22Rv1 (cell line): ENCODE measurements around the gene DNHD1.

Source experiments
- H3K27ac ChIP-seq: fragments of 450-650 bp; 2 replicates; pipeline ENCODE4 v1.5.1; 2017
- ZFX ChIP-seq: fragments of 450-650 bp; IDR thresholded peaks from 2 replicates; pipeline ENCODE4 v1.6.1; 2017; ENCODE audit warnings: antibody characterized with exemption, borderline replicate concordance
- TF ChIP-seq, protein P1 (sequence below): fragments of 450-650 bp; IDR thresholded peaks from 2 replicates; pipeline ENCODE4 v1.5.1; 2017; ENCODE audit warnings: mild to moderate bottlenecking

The DNHD1 gene

DNA sequence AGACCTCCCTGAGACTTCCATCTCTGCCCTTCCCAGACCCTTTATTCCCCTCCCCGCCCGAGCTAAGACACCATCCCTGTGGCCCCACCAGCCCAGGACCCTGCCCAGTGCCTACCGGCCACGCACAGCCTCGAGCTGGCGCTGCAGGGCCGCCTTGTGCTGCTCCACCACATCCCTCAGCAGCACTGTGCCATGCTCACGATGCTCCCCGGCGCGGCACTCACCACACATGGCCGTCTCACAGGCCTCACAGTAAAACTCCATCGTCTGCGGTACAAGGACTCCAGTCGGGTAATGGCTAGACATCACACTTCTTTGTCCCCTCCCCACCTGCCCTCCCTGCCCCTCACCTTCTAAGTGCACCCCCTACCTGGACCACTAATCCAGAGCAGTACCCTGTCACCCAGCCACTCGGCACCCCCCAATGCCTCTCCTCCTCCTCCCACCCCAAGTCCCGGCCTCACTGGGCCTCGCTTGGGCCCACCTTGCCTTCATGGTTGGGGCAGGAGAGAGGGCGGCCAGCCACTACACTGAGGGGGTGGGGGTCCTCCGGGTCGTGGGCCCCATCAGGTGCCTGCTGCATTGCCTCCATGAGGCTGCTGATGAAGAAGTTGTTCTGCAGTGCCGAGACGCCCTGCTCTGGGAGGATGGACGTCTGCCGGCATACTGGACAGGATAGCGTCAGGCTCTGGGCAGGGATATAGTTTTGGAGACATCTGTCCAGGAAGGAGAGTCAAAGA is 39.3 kb upstream of the DNHD1 start:
- TF ChIP-seq, protein P1, sequence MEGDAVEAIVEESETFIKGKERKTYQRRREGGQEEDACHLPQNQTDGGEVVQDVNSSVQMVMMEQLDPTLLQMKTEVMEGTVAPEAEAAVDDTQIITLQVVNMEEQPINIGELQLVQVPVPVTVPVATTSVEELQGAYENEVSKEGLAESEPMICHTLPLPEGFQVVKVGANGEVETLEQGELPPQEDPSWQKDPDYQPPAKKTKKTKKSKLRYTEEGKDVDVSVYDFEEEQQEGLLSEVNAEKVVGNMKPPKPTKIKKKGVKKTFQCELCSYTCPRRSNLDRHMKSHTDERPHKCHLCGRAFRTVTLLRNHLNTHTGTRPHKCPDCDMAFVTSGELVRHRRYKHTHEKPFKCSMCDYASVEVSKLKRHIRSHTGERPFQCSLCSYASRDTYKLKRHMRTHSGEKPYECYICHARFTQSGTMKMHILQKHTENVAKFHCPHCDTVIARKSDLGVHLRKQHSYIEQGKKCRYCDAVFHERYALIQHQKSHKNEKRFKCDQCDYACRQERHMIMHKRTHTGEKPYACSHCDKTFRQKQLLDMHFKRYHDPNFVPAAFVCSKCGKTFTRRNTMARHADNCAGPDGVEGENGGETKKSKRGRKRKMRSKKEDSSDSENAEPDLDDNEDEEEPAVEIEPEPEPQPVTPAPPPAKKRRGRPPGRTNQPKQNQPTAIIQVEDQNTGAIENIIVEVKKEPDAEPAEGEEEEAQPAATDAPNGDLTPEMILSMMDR: no peak
- no peak for TF ChIP-seq ZFX
- H3K27ac ChIP-seq: no peak overlapping the region

DNA sequence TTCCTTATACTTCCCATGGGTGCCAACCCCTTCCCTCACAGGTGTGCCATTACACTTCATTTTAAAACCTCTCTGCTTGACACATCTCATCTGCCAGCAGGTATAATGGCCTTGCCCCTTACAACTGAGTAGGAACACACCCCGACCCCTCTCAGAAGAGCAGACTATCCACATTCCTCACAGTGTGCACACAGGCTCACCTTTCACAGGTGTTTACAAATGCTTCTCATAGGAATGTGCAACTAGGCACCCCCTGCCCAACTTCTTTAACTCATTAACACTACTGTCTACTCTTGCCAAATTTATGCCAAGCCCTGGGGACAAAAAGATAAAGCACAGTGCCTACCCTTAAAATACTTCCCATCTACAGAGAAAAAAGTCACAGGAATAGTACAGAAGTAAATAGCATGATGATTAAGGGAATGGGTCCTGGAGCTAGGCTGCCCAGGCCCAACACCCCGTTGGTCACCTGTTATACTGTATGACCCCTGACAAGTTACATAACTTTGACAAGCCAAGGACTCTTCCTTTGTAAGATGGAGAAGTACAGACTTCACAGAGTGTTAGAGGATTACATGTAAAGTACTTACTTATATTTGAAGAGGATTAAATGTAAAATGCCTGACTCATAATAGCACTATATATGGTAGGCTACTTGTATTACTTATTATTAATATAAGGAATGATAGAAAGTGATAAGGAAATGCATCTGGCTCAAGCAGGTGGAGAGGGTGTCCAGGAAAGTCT is 38.6 kb upstream of the DNHD1 start:
- no peak overlapping the region for H3K27ac ChIP-seq
- TF ChIP-seq ZFX: no peak

DNA sequence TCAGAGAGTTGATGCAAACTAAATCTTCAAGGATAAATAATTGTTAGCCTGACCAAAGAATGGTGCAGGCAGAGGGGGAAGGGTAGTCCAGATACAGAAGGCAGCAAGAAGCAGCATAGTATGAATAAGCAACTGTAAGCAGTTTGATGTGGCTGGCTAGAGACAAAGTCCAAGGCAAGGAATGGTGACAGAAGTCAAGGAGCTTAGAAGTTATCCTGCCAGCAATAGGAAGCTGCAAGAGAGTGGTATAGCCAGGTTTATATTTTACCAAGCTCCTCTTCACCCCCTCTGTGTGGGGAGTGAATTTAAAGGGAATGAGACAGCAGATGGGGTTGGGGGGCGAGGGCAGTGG is 38.0 kb upstream of the DNHD1 start:
- H3K27ac ChIP-seq: 0 out of 2 replicates have a peak overlapping the region, but pooled peaks have one; percentile 13
- TF ChIP-seq ZFX: no peak
- TF ChIP-seq, protein P1: no peak

DNA sequence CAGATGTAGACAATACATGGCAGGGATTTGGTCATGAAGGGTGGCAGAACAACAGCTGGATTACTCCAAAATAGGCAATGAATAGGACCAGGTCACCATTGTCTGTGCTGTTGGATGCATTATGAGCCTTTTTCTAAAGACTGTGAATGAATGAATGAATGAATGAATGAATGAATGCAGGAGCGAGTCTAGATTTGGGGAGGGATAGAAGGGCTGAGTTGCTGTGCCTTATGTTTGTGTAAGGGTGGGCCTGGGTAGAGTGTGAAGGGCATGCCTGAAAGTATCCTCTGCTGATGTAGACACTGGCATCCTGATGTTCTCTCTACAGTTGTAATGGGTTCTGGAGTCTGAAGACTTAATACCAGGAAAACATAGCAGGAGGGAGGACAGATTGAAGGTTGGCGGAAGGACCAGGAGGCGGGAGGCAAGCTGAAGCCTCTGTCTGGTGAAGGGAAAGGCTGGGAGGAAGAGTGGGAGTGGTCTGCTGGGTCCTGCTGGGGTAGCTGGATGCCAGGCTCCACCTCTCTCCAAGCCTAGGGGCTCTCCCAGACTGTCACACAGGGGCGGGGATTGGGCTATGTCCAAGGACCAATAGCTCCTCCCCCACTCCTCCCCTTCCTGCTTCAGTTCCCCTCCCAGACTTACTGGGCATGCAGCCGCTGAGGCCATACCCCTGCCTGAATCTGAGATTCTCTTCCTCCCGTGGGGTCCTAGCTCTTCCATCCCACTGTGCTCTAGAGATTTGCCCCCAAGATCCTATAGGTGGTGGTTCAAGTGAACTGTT is 28.2 kb upstream of the DNHD1 start:
- H3K27ac ChIP-seq: peak overlapping the region; percentile 100
- TF ChIP-seq, protein P1: no peak
- TF ChIP-seq ZFX: no peak

DNA sequence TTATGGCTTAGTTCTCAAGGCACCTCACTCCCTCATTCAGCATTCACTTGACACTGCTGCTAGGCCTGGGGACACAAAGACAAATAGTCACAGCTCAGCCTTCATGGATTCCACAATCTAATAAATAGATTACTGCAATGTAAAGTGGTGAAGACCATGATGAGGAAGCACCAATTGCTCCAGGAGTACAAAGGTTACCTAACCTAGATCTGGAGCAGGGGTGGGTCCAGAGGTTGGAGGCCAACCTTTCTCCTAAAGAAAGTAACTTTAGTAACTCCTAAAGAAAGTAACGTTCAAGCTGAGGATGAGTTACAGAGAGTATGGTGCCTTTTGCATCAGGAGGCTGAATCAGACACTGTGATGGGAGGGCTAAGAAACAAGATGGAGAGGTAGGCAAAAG is 27.5 kb upstream of the DNHD1 start:
- peak overlapping the region; percentile 100 for H3K27ac ChIP-seq
- TF ChIP-seq, protein P1: no peak
- TF ChIP-seq ZFX: no peak

DNA sequence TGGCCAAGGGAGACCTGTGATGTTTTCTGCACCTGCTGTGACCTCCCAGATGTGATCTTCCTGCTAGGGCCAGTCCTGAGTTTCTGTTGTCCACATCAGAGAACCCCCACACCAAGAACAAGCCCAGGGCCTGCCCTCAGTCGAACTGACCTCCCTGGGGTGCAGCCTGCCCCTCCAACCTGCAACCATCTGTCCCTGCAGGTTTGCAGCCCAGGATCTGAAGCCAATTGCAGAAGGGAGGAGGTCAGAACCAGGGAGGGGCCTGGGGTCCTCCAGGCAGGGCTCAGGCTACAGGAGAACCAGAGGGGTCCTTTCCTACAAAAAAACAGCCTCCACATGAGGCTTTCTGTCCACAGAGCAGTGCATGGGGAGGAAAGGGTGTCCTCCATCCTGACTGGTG is 24.1 kb upstream of the DNHD1 start:
- TF ChIP-seq, protein P1: no peak
- no peak for TF ChIP-seq ZFX
- peak overlapping the region; percentile 100 for H3K27ac ChIP-seq

DNA sequence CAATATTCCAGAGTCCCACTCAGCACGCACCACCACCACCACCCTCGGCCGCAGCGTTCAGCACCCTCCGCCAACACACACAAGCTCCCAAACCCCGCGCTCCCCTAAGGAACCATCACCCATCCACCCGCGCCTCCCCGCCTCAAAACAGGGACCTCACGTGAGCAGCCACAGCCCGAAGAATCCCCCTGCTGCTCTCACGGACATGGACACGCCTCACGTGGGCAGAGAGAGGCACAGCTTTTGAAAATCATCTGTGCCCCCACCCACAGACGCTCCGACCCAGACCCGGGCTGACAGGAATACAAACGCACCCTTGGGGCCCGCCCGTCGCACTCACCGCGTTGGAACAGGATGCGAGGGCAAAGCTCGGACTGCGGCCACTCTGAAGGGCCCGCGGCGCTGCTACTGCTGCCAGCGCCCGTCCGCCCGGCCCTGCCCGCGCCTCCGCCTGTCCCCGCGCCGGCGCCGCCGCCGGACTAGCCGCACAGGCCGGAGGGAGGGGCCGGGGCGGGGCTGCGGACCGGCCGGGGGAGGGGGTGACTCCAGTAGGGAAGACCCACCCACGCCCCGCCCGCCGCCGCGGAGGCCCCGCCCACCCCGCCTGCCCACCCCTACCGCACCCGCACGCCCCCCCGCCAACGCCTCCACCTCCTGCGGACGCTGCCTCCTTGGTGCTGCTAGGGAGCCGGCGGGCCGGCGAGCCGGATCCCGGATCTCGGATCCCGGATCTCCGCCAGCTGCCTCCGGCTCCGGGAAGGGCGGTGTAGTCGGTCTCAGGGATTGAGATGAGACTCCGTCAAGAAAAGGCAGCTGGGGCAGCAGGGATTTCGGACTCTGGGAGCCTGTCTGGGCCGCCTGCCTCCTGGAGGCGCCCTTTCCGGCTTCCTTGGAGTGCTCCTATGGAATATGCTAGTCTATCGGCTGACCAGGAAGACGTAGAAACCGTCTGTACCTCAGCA is 23.3 kb upstream of the DNHD1 start, which contains the start of gene TRIM3:
Gene TRIM3 (minus strand): TSS at position 491 of the 962 bp plus-strand sequence. CDS start 8,246 bp downstream, outside the sequence.
- H3K27ac ChIP-seq: peak within 1 kb of the TSS; percentile 100
- TF ChIP-seq ZFX: no peak
- TF ChIP-seq, protein P1: peak; percentile 35
